ENCODE measurements around the gene IL1RL2.

GRCh38 chr2:102172745-102173144 lies 14.1 kb upstream of the IL1RL2 start:
- TF ChIP-seq POLR2A (IDR thresholded peaks at IDR 0.05) (no peak), CTCF (IDR thresholded peaks at IDR 0.05) (no peak), POLR2AphosphoS5 (IDR thresholded peaks at IDR 0.05) (no peak)
